DMS153 treated with DMSO at 0.1 percent for 48 hours (cell line): ENCODE data around the gene MPP7.

Source experiments
- DNase-seq: peaks from one replicate; lab custom pipeline; 2025; ENCODE audit not compliant: unreplicated experiment; lab: John Stamatoyannopoulos, UW

MPP7 gene

GRCh38 chr10:28273343-28273742 is 29.5 kb downstream of the MPP7 start:
- no peak for DNase-seq

DNA sequence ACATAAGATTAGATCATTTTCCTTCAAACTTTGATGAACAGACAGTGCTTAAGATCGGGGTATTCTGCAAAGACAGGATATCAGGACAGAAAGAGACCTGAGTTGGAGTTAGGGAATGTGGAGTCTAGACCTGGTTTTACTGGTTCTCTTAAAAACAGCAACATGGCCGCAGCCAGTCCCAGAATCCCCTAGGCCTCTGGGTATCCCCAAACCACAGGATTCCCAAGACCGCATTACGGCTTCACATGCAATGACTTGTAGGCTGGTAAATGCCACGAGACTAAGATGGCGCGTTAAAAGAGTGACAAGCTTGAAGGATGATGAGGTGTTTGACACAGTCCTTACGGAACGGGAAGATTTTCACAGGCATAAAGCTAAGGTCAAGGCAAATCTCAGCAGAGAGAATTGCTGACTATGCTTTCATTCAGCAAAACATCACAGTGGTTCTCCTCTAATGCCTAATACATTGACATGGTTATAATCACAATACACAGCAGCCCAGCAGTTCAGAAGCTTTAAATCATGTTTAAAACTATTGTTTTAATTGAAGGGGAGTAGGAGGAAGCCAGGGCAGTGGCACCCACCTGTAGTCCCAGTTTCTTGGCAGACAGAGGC is 32.9 kb downstream of the MPP7 start:
- no peak for DNase-seq

DNA sequence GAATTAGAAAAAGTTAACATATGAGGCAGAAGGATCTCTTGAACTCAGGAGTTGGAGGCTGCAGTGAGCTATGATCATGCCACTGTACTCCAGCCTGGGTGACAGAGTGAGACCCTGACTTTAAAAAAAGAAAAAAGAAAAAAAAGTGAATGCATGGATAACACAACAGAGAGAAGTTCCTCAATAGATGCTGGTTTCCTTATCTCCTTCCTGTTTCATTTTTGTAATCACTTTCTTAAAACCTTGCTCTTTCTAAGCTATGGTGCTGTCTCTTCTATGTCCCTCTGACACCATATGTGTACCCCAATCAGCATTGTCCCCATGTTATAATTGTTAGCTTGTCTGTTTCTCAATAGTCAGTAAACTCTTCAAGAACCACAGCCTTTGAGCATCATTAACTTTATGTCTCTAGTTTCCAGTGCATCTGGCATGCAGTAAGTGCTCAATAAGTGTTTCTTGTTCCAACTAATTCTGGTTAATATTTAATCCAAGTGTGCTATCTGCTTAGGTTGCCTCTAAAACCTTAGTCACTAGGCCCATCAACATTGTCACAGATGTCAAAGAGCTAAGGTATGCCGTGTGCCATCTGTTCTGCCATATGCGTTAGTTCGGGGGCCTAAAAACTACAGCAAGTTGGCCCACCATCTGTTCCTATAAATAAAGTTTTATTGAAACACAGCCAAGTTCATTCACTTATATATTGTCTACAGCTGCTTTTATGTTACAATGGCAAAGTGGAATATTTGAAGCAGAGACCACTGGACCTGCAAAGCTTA is 36.2 kb downstream of the MPP7 start:
- no peak for DNase-seq

DNA sequence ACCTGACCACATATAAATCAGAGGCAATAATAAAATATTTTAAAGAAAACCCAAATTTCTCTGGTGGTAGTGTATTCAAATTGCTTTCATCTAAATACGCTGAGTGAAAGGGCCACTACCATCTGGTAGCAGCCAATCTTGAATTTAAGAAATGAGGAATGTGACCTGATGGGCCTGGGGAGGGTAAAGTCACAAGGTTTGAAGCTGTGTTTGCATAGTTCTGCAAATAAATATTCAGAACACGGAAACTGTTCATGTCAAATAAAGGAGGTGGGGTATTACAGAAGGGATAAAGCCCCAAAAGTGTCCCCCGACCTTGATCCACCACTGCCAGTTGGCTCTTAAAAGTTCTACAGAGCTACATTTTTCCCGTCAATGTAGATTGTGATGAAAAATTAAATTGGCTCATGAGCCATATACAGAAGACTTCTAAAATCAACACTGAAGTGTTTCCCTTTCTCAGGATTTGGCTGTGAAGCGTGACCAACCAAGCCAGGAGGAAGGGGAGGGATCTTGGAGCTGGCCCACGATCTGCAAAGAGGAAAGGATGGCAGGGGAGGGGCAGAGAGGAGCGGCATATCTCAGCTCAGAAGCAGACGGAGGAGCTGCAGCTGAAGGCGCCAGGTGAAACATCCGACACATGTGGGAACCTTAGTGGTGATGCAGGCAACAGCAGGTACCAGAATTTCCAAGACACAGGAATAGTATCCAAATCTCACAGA is 39.6 kb downstream of the MPP7 start:
- DNase-seq = no peak

GRCh38 chr10:28256776-28257175 is 46.1 kb downstream of the MPP7 start:
- no peak for DNase-seq

DNA sequence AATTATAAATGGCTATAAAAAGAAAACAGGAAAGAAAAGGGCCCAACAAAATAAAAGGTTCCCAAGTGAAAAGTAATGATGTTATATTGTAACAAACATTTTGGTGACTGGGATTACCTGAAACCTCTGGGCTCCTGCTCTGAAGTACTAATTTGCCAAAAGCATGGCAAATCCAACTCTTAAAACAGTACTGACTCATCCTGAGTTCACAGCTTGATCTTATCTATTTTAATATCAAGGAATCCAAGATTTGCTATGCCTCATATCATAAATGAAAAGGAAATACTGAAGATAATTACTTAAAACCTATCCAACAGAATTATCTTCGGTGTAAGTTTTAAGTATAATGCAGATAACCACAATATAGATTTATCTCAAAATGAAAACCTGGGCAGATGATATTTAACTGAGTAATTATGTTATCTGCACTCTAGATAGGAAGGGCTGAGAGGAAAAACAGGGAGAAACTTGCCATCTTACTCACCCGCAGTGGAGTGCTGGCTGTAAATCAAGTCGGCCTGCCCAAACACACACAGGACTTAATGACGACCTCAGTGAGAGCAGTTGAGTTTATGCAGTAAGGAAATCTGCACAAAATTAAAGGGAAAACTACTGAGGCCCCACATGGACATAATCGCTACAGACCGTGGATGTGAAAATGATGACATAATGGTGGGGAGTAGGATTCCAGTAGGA is 48.4 kb downstream of the MPP7 start:
- DNase-seq = no peak

- DNase-seq = no peak
Measured at GRCh38 chr10:28253169-28253785, 49.6 kb downstream of the MPP7 start.
